ENCODE results near the gene AVPI1. TPM values are rescaled to one million over a fixed set of nuclear protein-coding genes. Genes with fewer than 3 reads are reported as not detected.

The AVPI1 gene, protein sequence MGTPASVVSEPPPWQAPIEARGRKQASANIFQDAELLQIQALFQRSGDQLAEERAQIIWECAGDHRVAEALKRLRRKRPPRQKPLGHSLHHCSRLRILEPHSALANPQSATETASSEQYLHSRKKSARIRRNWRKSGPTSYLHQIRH
- total RNA-seq: 10.7 TPM
- polyA plus RNA-seq (ENCODE audit: insufficient read depth, low read depth, low replicate concordance): 15.5 TPM
- long read RNA-seq, donor 1: 0 reads
- long read RNA-seq, donor 2: 0 reads
- long read RNA-seq, donor 3, transcript AVPI1-201 (3 exons, 1,457 nt): major isoform, 6 of 6 reads
- long read RNA-seq, donor 3, partial matches to known transcripts: 0 of 6 reads
- long read RNA-seq, donor 3, other reads (novel, unspliced or antisense): 0 of 6 reads
- long read RNA-seq, donor 4, partial matches to known transcripts: 0 of 1 reads
- long read RNA-seq, donor 4, other reads (novel, unspliced or antisense): 0 of 1 reads
- long read RNA-seq, donor 5, partial matches to known transcripts: 0 of 1 reads
- long read RNA-seq, donor 5, other reads (novel, unspliced or antisense): 0 of 1 reads
- long read RNA-seq, donor 6, partial matches to known transcripts: 0 of 1 reads
- long read RNA-seq, donor 6, other reads (novel, unspliced or antisense): 0 of 1 reads
- long read RNA-seq, donor 7, transcript AVPI1-201 (3 exons, 1,457 nt): major isoform, 8 of 15 reads
- long read RNA-seq, donor 7, partial matches to known transcripts: 3 of 15 reads
- long read RNA-seq, donor 7, other reads (novel, unspliced or antisense): 4 of 15 reads
- long read RNA-seq, donor 8: 0 reads
- long read RNA-seq, donor 9: 0 reads
- long read RNA-seq, donor 10, partial matches to known transcripts: 7 of 10 reads
- long read RNA-seq, donor 10, other reads (novel, unspliced or antisense): 0 of 10 reads

DNA sequence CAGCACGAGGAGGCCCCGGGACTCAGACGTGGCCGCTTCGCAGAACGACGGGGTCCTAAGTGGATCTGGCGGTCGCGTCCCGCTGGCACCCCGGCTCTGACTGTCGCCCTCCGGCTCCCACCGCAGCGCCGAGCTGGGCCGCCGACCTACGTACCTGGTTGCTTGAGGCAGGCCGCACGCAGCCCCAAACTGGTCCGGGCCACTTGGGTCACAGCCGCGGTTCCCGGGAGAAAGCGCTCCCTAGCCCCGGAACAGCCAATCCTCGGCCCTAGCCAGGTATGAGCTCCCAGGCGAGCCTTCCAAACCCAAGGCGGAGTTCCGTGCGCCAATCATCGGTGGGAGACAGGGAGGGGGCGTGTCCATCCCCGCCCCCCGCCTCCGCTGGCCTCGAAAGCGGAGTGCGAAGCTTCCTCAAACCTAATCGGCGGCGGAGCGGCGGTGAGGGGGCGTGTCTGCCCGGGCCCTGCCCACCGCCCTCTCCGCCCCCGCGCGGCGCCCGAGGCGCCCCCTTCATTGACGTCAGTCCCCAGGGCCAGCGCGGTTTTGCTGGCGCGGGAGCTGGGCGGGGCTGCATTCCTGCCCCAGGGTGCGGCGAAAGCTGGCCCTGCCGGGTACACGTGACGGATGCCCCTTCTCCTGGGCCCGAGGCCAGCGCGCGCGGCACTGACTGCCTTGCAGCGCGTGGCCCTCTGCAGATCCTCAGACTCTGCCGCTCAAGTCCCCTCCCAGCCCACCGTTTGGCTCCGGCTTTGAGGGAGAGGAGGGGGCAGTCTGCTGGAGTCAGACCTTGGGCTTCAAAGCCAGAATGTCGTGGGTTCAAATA, at the start of gene AVPI1:
Gene AVPI1 (minus strand): TSS at position 280 of the 823 bp plus-strand sequence. CDS start 7,336 bp downstream, outside the sequence.
- Histone ChIP-seq H3K9me3 (ENCODE audit: control insufficient read depth in 2 of 3, insufficient read depth in 1 of 3, low read length in 3 of 3) (no peaks in the 10 kb centered on the region), H3K36me3 (ENCODE audit: control insufficient read depth in 2 of 3, insufficient read depth in 3 of 3, low read length in 3 of 3) (no peaks in the 10 kb centered on the region), H3K9ac (ENCODE audit: low read length in 3 of 3) (peak within 1 kb of the TSS; percentile 45 to 93 (median 86)), H3K27ac (ENCODE audit: low read depth in 2 of 2, low read length in 2 of 2) (peak within 1 kb of the TSS; percentile 94 to 95), H3K4me1 (ENCODE audit: control insufficient read depth in 2 of 3, insufficient read depth in 2 of 3, low read depth in 1 of 3, low read length in 3 of 3) (peaks cover 2 to 23% (median 20%) of the 10 kb centered on the region in 3 donors), H3K4me3 (ENCODE audit: low read length in 3 of 3) (peak within 1 kb of the TSS; percentile 60 to 82 (median 65)), H3K27me3 (ENCODE audit: control insufficient read depth, insufficient read depth, low read length) (no peaks in the 10 kb centered on the region)
- TF ChIP-seq, protein P1, sequence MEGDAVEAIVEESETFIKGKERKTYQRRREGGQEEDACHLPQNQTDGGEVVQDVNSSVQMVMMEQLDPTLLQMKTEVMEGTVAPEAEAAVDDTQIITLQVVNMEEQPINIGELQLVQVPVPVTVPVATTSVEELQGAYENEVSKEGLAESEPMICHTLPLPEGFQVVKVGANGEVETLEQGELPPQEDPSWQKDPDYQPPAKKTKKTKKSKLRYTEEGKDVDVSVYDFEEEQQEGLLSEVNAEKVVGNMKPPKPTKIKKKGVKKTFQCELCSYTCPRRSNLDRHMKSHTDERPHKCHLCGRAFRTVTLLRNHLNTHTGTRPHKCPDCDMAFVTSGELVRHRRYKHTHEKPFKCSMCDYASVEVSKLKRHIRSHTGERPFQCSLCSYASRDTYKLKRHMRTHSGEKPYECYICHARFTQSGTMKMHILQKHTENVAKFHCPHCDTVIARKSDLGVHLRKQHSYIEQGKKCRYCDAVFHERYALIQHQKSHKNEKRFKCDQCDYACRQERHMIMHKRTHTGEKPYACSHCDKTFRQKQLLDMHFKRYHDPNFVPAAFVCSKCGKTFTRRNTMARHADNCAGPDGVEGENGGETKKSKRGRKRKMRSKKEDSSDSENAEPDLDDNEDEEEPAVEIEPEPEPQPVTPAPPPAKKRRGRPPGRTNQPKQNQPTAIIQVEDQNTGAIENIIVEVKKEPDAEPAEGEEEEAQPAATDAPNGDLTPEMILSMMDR (IDR thresholded peaks at IDR 0.05; ENCODE audit: borderline replicate concordance, extremely low read depth, insufficient read depth): no peak
- intact Hi-C loops (cut with DNase I): no loop called here
- DNase-seq: peak; percentile 98 to 99 (median 99)
- FAIRE-seq: no peak

DNA sequence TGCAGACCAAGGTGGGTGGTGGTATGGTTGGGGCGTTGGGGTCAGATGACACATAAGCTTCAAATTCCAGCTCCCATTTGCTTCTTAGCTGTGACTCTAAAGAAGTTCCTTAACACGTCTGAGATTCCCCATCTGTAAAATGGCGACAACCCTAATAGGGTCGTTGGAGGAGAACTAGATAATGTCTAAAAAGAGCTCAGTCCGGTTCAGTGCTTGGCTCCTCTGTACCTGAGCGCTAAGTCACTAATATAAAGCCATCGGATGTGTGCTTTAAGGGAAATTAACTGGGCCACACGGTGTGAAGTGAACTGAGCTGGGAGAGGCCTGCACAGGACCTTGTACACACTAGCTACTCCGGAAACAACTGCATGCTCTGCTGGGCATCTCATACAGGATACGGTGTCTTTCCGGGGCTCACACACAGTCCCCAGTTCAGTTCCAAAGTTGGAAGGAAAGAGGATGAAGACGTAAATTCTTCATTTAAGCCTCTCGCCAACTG, 49.4 kb upstream of the AVPI1 start:
- Histone ChIP-seq H3K9me3 (ENCODE audit: control insufficient read depth in 2 of 3, insufficient read depth in 1 of 3, low read length in 3 of 3) (no peaks in the 10 kb centered on the region), H3K9ac (ENCODE audit: low read length in 3 of 3) (no peak overlapping the region), H3K27ac (ENCODE audit: low read depth in 2 of 2, low read length in 2 of 2) (peak overlapping the region; percentile 90), H3K27me3 (ENCODE audit: control insufficient read depth, insufficient read depth, low read length) (no peaks in the 10 kb centered on the region), H3K36me3 (ENCODE audit: control insufficient read depth in 2 of 3, insufficient read depth in 3 of 3, low read length in 3 of 3) (peaks cover 0 to 8% (median 0%) of the 10 kb centered on the region in 3 donors), H3K4me3 (ENCODE audit: low read length in 3 of 3) (peak overlapping the region; percentile 26 to 95 (median 86)), H3K4me1 (ENCODE audit: control insufficient read depth in 2 of 3, insufficient read depth in 2 of 3, low read depth in 1 of 3, low read length in 3 of 3) (peaks cover 2 to 13% (median 10%) of the 10 kb centered on the region in 3 donors)
- TF ChIP-seq, protein P1 (IDR thresholded peaks at IDR 0.05; ENCODE audit: borderline replicate concordance, extremely low read depth, insufficient read depth): no peak
- DNase-seq: no peak
- FAIRE-seq: no peak
- intact Hi-C loops (cut with DNase I): no loop called here

DNA sequence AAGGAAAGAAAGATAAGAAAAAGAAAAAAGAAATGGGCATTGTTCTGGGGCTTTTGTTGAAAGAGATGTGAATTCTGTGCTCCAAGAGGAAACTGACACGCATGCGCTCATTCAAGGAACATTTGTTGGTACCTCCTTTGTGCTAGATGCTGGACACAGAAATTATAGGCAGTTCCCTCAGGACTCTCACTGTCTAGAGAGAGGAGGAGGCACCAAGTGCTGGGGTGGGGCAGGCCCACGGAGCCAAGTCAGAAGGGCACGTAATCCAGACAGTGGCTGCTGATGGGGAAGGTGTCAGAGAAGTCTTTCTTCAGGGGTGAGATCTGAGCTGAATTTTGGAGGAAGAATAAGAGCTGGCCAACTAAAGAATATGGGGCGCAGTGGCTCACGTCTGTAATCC, 47.0 kb upstream of the AVPI1 start:
- Histone ChIP-seq H3K9ac (ENCODE audit: low read length in 3 of 3) (no peak overlapping the region), H3K27ac (ENCODE audit: low read depth in 2 of 2, low read length in 2 of 2) (no peak overlapping the region), H3K4me3 (ENCODE audit: low read length in 3 of 3) (no peak overlapping the region), H3K4me1 (ENCODE audit: control insufficient read depth in 2 of 3, insufficient read depth in 2 of 3, low read depth in 1 of 3, low read length in 3 of 3) (peaks cover 2 to 13% (median 10%) of the 10 kb centered on the region in 3 donors), H3K9me3 (ENCODE audit: control insufficient read depth in 2 of 3, insufficient read depth in 1 of 3, low read length in 3 of 3) (no peaks in the 10 kb centered on the region), H3K27me3 (ENCODE audit: control insufficient read depth, insufficient read depth, low read length) (no peaks in the 10 kb centered on the region), H3K36me3 (ENCODE audit: control insufficient read depth in 2 of 3, insufficient read depth in 3 of 3, low read length in 3 of 3) (no peaks in the 10 kb centered on the region)
- TF ChIP-seq, protein P1 (IDR thresholded peaks at IDR 0.05; ENCODE audit: borderline replicate concordance, extremely low read depth, insufficient read depth): no peak
- DNase-seq: no peak
- intact Hi-C loops (cut with DNase I): no loop called here
- no peak for FAIRE-seq

Measured in kidney (tissue), 22 donors.